ENCODE measurements around the gene STOML3. TPM values are rescaled to one million over a fixed set of nuclear protein-coding genes. Genes with fewer than 3 reads are reported as not detected.
A peak's percentile ranks its signal among the peaks of the same experiment; 100 is the strongest.

The STOML3 gene
- total and polyA plus RNA-seq, 2 of the 8 experiments (the other 6 are each of a cell fraction or from before 2014, with no cell fraction given) = 0.06 TPM; not detected in 1

GRCh38 chr13:39039041-39039440 lies 48.4 kb upstream of the STOML3 start:
- no peak overlapping the region for H2BK15ac ChIP-seq (ENCODE audit: low read length)
- FAIRE-seq (no peak), DNase-seq (ENCODE audit: low read depth in 1 of 2, low spot score in 2 of 2) (no peak)
- H2BK20ac ChIP-seq (ENCODE audit: low read length) = no peak overlapping the region
- H4K5ac ChIP-seq (ENCODE audit: insufficient read length, low read depth, low read length) = no peak overlapping the region
- H3K23ac ChIP-seq (ENCODE audit: insufficient read length) = no peak overlapping the region
- peaks cover 0 to 9% (median under 1%) of the 10 kb centered on the region in 4 experiments; a peak in 4 of 7 replicates for H3K4me1 ChIP-seq (replicated peaks in 1 of 4; ENCODE audit: control insufficient read depth in 3 of 4, insufficient read depth in 4 of 4, low read length in 3 of 4)
- peaks cover 12% of the 10 kb centered on the region for H3K23me2 ChIP-seq (ENCODE audit: low read depth, low read length)
- H4K20me1 ChIP-seq (replicated peaks in 1 of 2; ENCODE audit: control insufficient read depth in 1 of 2, insufficient read depth in 2 of 2, low read length in 2 of 2) = peaks cover 3 to 9% of the 10 kb centered on the region in 2 experiments
- H3K4ac ChIP-seq (replicated peaks; ENCODE audit: insufficient read length, low read depth, low read length) = no peak overlapping the region
- H3K4me2 ChIP-seq (ENCODE audit: insufficient read depth in 1 of 2, low read depth in 2 of 2, low read length in 2 of 2) = peak overlapping the region; percentile 79 to 81
- no peaks in the 10 kb centered on the region for H3K9me3 ChIP-seq (ENCODE audit: insufficient read depth in 2 of 2, low read depth in 1 of 2, low read length in 1 of 2)
- no peak overlapping the region for H4K91ac ChIP-seq (replicated peaks; ENCODE audit: insufficient read length, low read length)
- no peak overlapping the region for H3K56ac ChIP-seq (replicated peaks; ENCODE audit: insufficient read length, low read depth, low read length)
- WGBS, 2 experiments (ENCODE audit: extremely low coverage in 1 of 2, insufficient coverage in 1 of 2, insufficient read length in 1 of 2, insufficient replicate concordance in 2 of 2, low coverage in 1 of 2, low lambda C conversion rate in 2 of 2, missing lambda C conversion rate in 1 of 2) = 56 to 100% methylated on average over 1 to 7 of the region's 7 CpGs
- peak overlapping the region; percentile 94 to 99 (median 96); a peak in 6 of 8 replicates for H3K4me3 ChIP-seq (ENCODE audit: extremely low read depth in 1 of 4, insufficient read depth in 2 of 4, low read depth in 3 of 4, low read length in 4 of 4)
- no peak overlapping the region for H2AFZ ChIP-seq (ENCODE audit: low read length)
- no peak overlapping the region for H2BK5ac ChIP-seq (ENCODE audit: low read depth, low read length)
- no peak overlapping the region for H3K18ac ChIP-seq (ENCODE audit: extremely low read depth, low read length)
- H3K79me2 ChIP-seq (ENCODE audit: control insufficient read depth in 1 of 2, insufficient read depth in 2 of 2, low read length in 2 of 2) = peaks cover 33 to 46% of the 10 kb centered on the region in 2 experiments
- H3K27ac ChIP-seq (ENCODE audit: low read depth, low read length) = no peak overlapping the region
- H2AK5ac ChIP-seq (ENCODE audit: low read depth, low read length) = no peak overlapping the region
- peaks cover 0 to 2% (median 0%) of the 10 kb centered on the region in 4 experiments; a peak in 1 of 8 replicates for H3K36me3 ChIP-seq (ENCODE audit: control insufficient read depth in 2 of 4, insufficient read depth in 4 of 4, low read length in 3 of 4)
- no peaks in the 10 kb centered on the region for H3K79me1 ChIP-seq (ENCODE audit: low read depth, low read length)
- no peak overlapping the region for H2BK120ac ChIP-seq (replicated peaks; ENCODE audit: low read depth, low read length)
- TF ChIP-seq CREB1 (IDR thresholded peaks at IDR 0.05) (no peak), YY1 (IDR thresholded peaks at IDR 0.05; ENCODE audit: low read depth, low read length) (no peak), ASH2L (IDR thresholded peaks at IDR 0.05; ENCODE audit: low read length) (no peak)
- no peak overlapping the region for H2BK12ac ChIP-seq (ENCODE audit: low read depth, low read length)
- H3K14ac ChIP-seq (ENCODE audit: insufficient read length) = no peak overlapping the region
- ChIA-PET POLR2A (ENCODE audit: partially characterized antibody) (interaction anchor here (0.6 to 5.4 kb wide), 6 partner anchors 8 to 33 kb away, joined by 3 to 73 read pairs (median 15); no protein-coding TSS in a partner anchor), CTCF (ENCODE audit: partially characterized antibody) (no interaction called here)
- H3K9ac ChIP-seq (replicated peaks in 1 of 4; ENCODE audit: extremely low read depth in 1 of 4, low read depth in 3 of 4, low read length in 3 of 4) = no peak overlapping the region; a peak in 1 of 7 replicates
- H4K8ac ChIP-seq (ENCODE audit: extremely low read depth, insufficient read depth, low read length) = no peak overlapping the region
- no peaks in the 10 kb centered on the region; a peak in 1 of 7 replicates for H3K27me3 ChIP-seq (replicated peaks in 1 of 4; ENCODE audit: control insufficient read depth in 3 of 4, extremely low read depth in 1 of 4, insufficient read depth in 3 of 4, low read length in 3 of 4)
